Hepatocyte (in vitro differentiated cells): ENCODE measurements around the gene MEIOSIN. TPM values are rescaled to one million over a fixed set of nuclear protein-coding genes. Genes with fewer than 3 reads are reported as not detected.
"Not testable (repeated sequence)": the region's sequence is repeated elsewhere in the genome, so short reads cannot be mapped to it uniquely, and the experiment has no call there.

Experiments used
- DNase-seq: peaks from one replicate; pipeline ENCODE4 v3.0.0-alpha.2; 2016; ENCODE audit warnings: low spot score
- H2AFZ ChIP-seq: fragments of 200-600 bp; sonication (generic); 2 replicates; pipeline ENCODE4 v1.6.0; 2016; ENCODE audit warnings: antibody characterized with exemption, mild to moderate bottlenecking
- H3K27ac ChIP-seq: fragments of 200-600 bp; sonication (generic); 2 replicates; pipeline ENCODE4 v1.5.1; 2016; ENCODE audit warnings: mild to moderate bottlenecking
- H3K27me3 ChIP-seq: fragments of 200-600 bp; sonication (generic); 2 replicates; pipeline ENCODE4 v1.6.1; 2016
- H3K36me3 ChIP-seq: fragments of 200-600 bp; sonication (generic); replicated peaks from 2 replicates; pipeline ENCODE4 v1.5.1; 2016; ENCODE audit warnings: low read depth; ENCODE audit not compliant: insufficient read depth
- H3K4me1 ChIP-seq: fragments of 200-600 bp; sonication (generic); 2 replicates; pipeline ENCODE4 v1.5.1; 2016; ENCODE audit warnings: mild to moderate bottlenecking, moderate library complexity; ENCODE audit not compliant: insufficient read depth
- H3K4me2 ChIP-seq: fragments of 200-600 bp; sonication (generic); 2 replicates; pipeline ENCODE4 v1.6.0; 2016
- H3K4me3 ChIP-seq: fragments of 200-600 bp; sonication (generic); 2 replicates; pipeline ENCODE4 v1.5.1; 2016; ENCODE audit warnings: mild to moderate bottlenecking
- H3K79me2 ChIP-seq: fragments of 200-600 bp; sonication (generic); 2 replicates; pipeline ENCODE4 v1.6.0; 2017; ENCODE audit warnings: mild to moderate bottlenecking
- H3K9me2 ChIP-seq: fragments of 200-600 bp; sonication (generic); replicated peaks from 2 replicates; pipeline ENCODE4 v1.6.0; 2017; ENCODE audit warnings: mild to moderate bottlenecking; ENCODE audit not compliant: insufficient read depth
- H3K9me3 ChIP-seq: fragments of 200-600 bp; sonication (generic); 2 replicates; pipeline ENCODE4 v1.5.1; 2016; ENCODE audit warnings: low read depth, mild to moderate bottlenecking
- H4K20me1 ChIP-seq: fragments of 200-600 bp; sonication (generic); 2 replicates; pipeline ENCODE4 v1.6.0; 2016; ENCODE audit warnings: mild to moderate bottlenecking; ENCODE audit not compliant: insufficient read depth, poor library complexity, severe bottlenecking
- EZH2 ChIP-seq: fragments of 200-600 bp; sonication (generic); IDR thresholded peaks from 2 replicates; pipeline ENCODE4 v1.6.1; 2016; ENCODE audit warnings: antibody characterized with exemption, mild to moderate bottlenecking, borderline replicate concordance
- EZH2phosphoT487 ChIP-seq: fragments of 200-600 bp; sonication (generic); IDR thresholded peaks from one replicate; pipeline ENCODE4 v1.6.1; 2018; ENCODE audit warnings: antibody characterized with exemption, mild to moderate bottlenecking, low read depth, moderate library complexity; ENCODE audit not compliant: unreplicated experiment, severe bottlenecking
- WGBS: methylation state at CpG from one replicate; pipeline ENCODE4 v1.1.6; 2016; ENCODE audit warnings: low lambda C conversion rate; ENCODE audit errors: missing lambda C conversion rate; 5-methylcytosine and 5-hydroxymethylcytosine counted together
- polyA plus RNA-seq: library from polyadenylated mRNA; unstranded; fragments of >200 nt; fragmentation: Nextera tagmentation; extraction: Ambion mirVana; gene quantifications from 2 replicates; pipeline ENCODE4 v1.2.1, GENCODE V29; 2016
- total RNA-seq: library from RNA; depleted of rRNA; stranded (reverse); fragments of >200 nt; gene quantifications from 2 replicates; pipeline ENCODE4 v1.2.3, GENCODE V29; 2014
- TF ChIP-seq, protein P1 (sequence below): fragments of 200-600 bp; sonication (generic); IDR thresholded peaks from 2 replicates; pipeline ENCODE4 v1.5.1; 2016; ENCODE audit warnings: antibody characterized with exemption, mild to moderate bottlenecking; ENCODE audit not compliant: poor library complexity

Gene MEIOSIN, protein sequence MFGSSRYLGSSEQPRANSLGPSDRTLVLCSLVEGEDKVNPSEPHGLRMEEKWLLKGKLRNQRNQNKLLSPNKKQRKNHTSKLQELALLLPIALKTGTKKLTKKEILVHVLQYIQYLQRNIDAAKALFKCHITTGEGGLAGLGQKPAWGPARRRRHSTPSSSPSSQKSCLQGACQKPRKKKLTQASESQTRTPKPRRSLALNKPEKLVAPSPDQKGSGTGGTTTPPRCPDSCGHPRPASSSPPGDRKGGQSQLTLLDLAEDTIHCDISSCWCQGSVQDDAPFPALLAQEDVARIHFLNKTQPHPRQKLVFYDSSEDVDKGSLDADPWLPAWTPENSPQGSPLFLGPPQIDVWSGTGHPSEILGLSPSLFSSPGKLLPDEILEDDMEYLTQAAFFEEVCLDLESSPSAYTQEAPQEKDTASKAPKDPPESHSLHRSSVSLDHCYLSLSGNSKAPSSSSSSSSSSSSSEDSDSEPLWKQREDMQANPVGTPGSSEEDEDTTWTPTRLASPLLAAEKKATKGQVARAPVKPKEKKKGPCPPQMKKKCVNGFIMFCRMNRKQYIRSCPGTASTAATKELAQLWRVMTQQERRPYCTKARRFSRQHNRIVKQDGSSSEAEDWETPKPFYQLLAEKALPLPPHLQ
- not detected in 2 replicates for total RNA-seq
- polyA plus RNA-seq, result not detected in 2 replicates

DNA sequence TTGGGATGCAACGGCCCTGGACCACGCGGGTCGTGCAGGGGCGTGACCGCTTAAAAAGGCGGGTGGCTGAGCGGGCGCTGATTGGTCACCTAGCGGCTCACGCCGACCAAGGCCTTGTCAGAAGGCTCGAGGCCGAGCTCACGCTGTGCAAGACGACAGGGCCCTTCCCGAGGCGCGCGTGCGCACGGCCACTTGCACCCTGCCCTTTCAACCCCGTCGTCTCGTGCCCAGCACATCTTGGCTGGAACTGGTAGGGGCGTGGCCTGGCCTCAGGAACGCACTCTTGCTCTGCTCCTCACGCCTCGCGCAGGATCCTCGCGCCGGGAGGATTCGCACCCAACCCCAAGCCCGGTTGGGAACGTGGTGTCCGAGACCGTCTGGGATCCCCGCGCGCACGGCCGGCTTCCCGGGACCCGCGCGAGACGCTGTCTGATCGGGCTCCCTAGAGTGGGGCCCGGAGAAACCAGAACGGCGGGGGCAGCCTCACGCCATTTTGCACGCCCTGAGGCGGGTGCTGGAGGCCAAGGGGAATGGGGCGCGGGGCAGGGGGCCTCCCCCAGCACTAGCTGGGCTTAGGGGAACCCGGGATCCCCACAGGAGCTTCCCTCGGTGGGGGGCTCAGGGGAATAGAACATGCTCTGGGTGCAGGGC lies at the start of gene MEIOSIN:
MEIOSIN (plus strand) TSS at position 280 of the 651 bp plus-strand sequence. CDS start 1,938 bp downstream, outside the sequence.
- WGBS, result 98% methylated on average over 53 of the region's 59 CpGs
- H3K36me3 ChIP-seq, result no peaks in the 10 kb centered on the region
- no peak within 1 kb of the TSS for H2AFZ ChIP-seq
- TF ChIP-seq EZH2, result no peak
- TF ChIP-seq, protein P1, sequence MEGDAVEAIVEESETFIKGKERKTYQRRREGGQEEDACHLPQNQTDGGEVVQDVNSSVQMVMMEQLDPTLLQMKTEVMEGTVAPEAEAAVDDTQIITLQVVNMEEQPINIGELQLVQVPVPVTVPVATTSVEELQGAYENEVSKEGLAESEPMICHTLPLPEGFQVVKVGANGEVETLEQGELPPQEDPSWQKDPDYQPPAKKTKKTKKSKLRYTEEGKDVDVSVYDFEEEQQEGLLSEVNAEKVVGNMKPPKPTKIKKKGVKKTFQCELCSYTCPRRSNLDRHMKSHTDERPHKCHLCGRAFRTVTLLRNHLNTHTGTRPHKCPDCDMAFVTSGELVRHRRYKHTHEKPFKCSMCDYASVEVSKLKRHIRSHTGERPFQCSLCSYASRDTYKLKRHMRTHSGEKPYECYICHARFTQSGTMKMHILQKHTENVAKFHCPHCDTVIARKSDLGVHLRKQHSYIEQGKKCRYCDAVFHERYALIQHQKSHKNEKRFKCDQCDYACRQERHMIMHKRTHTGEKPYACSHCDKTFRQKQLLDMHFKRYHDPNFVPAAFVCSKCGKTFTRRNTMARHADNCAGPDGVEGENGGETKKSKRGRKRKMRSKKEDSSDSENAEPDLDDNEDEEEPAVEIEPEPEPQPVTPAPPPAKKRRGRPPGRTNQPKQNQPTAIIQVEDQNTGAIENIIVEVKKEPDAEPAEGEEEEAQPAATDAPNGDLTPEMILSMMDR, result no peak
- no peak for TF ChIP-seq EZH2phosphoT487
- H3K79me2 ChIP-seq, result peaks cover 23% of the 10 kb centered on the region
- DNase-seq, result no peak
- H3K4me3 ChIP-seq, result no peak within 1 kb of the TSS
- H3K4me2 ChIP-seq, result no peak within 1 kb of the TSS
- H3K4me1 ChIP-seq, result peaks cover 9% of the 10 kb centered on the region
- H4K20me1 ChIP-seq, result no peaks in the 10 kb centered on the region
- no peaks in the 10 kb centered on the region for H3K9me3 ChIP-seq
- H3K27me3 ChIP-seq, result no peaks in the 10 kb centered on the region
- H3K9me2 ChIP-seq, result no peaks in the 10 kb centered on the region
- no peak within 1 kb of the TSS for H3K27ac ChIP-seq

DNA sequence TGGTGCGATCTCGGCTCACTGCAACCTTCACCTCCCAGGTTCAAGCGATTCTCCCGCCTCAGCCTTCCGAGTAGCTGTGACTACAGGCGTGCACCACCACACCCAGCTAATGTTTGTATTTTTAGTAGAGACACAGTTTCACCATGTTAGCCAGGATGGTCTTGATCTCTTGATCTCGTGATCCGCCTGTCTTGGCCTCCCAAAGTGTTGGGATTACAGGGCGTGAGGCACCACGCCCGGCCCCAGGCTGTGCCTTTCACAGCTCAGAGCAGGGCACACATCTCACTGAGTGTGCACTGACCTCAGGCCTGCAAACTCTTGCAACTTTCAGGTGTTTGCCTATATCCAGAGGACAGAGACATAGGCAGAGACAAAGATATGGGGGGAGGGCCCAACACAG lies 48.2 kb upstream of the MEIOSIN start:
- H3K4me2 ChIP-seq, H4K20me1 ChIP-seq, H3K9me3 ChIP-seq, H3K27ac ChIP-seq, H3K27me3 ChIP-seq, H3K4me3 ChIP-seq, H3K9me2 ChIP-seq, H3K4me1 ChIP-seq, H3K79me2 ChIP-seq, H2AFZ ChIP-seq, DNase-seq, H3K36me3 ChIP-seq: not testable (repeated sequence)
- 100% methylated on average over 9 of the region's 11 CpGs for WGBS

DNA sequence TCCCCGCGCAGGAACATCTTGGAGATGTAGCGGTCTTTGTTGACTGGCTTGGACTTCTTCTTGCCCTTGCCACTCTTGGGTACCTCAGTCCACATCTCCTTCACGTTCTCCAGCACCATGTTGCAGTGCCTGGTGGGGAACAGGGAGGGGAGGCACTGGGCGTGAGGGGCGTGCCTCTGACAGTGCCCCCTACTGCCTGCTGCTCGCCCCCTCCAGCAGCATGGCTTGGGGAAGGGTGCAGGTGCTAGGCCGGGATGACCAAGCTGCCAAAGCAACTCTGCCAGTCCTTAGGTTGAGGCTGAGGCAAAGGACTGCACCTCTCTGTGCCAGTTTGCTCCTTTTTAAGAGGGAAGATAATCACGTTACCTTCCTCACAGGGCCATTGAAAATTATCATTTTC lies 45.6 kb upstream of the MEIOSIN start:
- TF ChIP-seq EZH2 (no peak), EZH2phosphoT487 (no peak)
- TF ChIP-seq, protein P1, result no peak
- Histone ChIP-seq H3K27me3 (no peaks in the 10 kb centered on the region), H2AFZ (no peak overlapping the region), H3K79me2 (peaks cover 15% of the 10 kb centered on the region), H4K20me1 (no peaks in the 10 kb centered on the region), H3K9me2 (no peaks in the 10 kb centered on the region), H3K4me1 (no peaks in the 10 kb centered on the region), H3K4me2 (no peak overlapping the region), H3K9me3 (no peaks in the 10 kb centered on the region), H3K36me3 (no peaks in the 10 kb centered on the region), H3K27ac (no peak overlapping the region), H3K4me3 (no peak overlapping the region)
- WGBS, result 92% methylated on average over 9 of the region's 9 CpGs
- no peak for DNase-seq
